GM12878 (cell line): ENCODE data around the gene TTLL6. TPM values are rescaled to one million over a fixed set of nuclear protein-coding genes. Genes with fewer than 3 reads are reported as not detected.

Experiments
- ATAC-seq: fragments of 200-7000 bp; cut with Tn5 transposase; 3 replicates; pipeline ENCODE4 v1.9.1; 2020; ENCODE audit warnings: mild to moderate bottlenecking, moderate library complexity
- BruUV-seq: library from RNA; stranded (reverse); fragments of 400-500 nt; replicated peaks from 2 replicates; lab custom pipeline; 2021; lab: Mats Ljungman, UMichigan
- CTCF ChIA-PET: fragments of 300-600 bp; sonication (Branson Sonifier 250); formaldehyde crosslinking; extraction: SDS; loops from one replicate; lab custom pipeline; 2021; ENCODE audit warnings: inconsistent platforms; lab: Yijun Ruan, JAX
- POLR2A ChIA-PET: fragments of 350-600 bp; formaldehyde crosslinking; extraction: SDS; loops from one replicate; lab custom pipeline; 2021; ENCODE audit warnings: inconsistent platforms; lab: Charles Lee
- RAD21 ChIA-PET: fragments of 300-600 bp; sonication (Branson Sonifier 250); formaldehyde crosslinking; loops from one replicate; lab custom pipeline; 2023; ENCODE audit warnings: antibody characterized with exemption; ENCODE audit not compliant: unreplicated experiment; lab: Charles Lee
- SMC1A ChIA-PET: fragments of 300-600 bp; sonication (Branson Sonifier 250); formaldehyde crosslinking; loops from one replicate; lab custom pipeline; 2023; ENCODE audit not compliant: unreplicated experiment, uncharacterized antibody; lab: Charles Lee
- DNase-seq: peaks from one replicate; pipeline ENCODE4 v3.0.0-alpha.2; 2011; ENCODE audit warnings: low read depth, low spot score
- FAIRE-seq: peaks from 3 replicates; lab custom pipeline; 2011; peaks lifted over from hg19 to GRCh38; lab: Jason Lieb, UNC
- H2AFZ ChIP-seq: 2 replicates; pipeline ENCODE4 v1.6.0; 2011; ENCODE audit warnings: low read depth, low read length, control low read depth; ENCODE audit not compliant: control insufficient read depth
- H3K27ac ChIP-seq: 2 replicates; pipeline ENCODE4 v1.5.1; 2011; ENCODE audit warnings: control low read depth; ENCODE audit not compliant: control insufficient read depth, insufficient read depth
- H3K27me3 ChIP-seq, 2 experiments: replicated peaks in 1 of 2; 2 replicates each; pipeline versions ENCODE4 v1.6.0 to v1.6.1; 2011; ENCODE audit warnings: low read length in 1 of 2; ENCODE audit not compliant: control insufficient read depth in 2 of 2, insufficient read depth in 2 of 2
- H3K36me3 ChIP-seq, 2 experiments: 2 replicates each; pipeline ENCODE4 v1.5.1; 2011; ENCODE audit warnings: low read length in 1 of 2; ENCODE audit not compliant: control insufficient read depth in 2 of 2, insufficient read depth in 2 of 2
- H3K4me1 ChIP-seq: 2 replicates; pipeline ENCODE4 v1.6.1; 2011; ENCODE audit warnings: mild to moderate bottlenecking, low read length, moderate library complexity, mixed read lengths; ENCODE audit not compliant: control insufficient read depth, insufficient read depth
- H3K4me2 ChIP-seq: 2 replicates; pipeline ENCODE4 v1.6.0; 2011; ENCODE audit warnings: control low read depth; ENCODE audit not compliant: control insufficient read depth, insufficient read depth
- H3K4me3 ChIP-seq: fragments of 200-600 bp; sonication (generic); 2 replicates; pipeline ENCODE4 v1.5.1; 2016
- H3K79me2 ChIP-seq: 2 replicates; pipeline ENCODE4 v1.6.0; 2011; ENCODE audit warnings: low read length; ENCODE audit not compliant: control insufficient read depth, insufficient read depth
- H3K9ac ChIP-seq: 2 replicates; pipeline ENCODE4 v1.8.0; 2011; ENCODE audit warnings: low read length, control low read depth, mixed read lengths; ENCODE audit not compliant: control insufficient read depth, insufficient read depth
- H3K9me3 ChIP-seq: replicated peaks from 3 replicates; pipeline ENCODE4 v1.5.1; 2011; ENCODE audit warnings: mild to moderate bottlenecking, low read length; ENCODE audit not compliant: control insufficient read depth, insufficient read depth
- H4K20me1 ChIP-seq: 2 replicates; pipeline ENCODE4 v1.6.0; 2011; ENCODE audit not compliant: control insufficient read depth, insufficient read depth
- BRCA1 ChIP-seq: IDR thresholded peaks from 2 replicates; pipeline ENCODE4 v1.6.1; 2011; ENCODE audit warnings: low read depth, low read length, improper control_type of control experiment
- CHD4 ChIP-seq: fragments of 200-600 bp; sonication (generic); IDR thresholded peaks from 2 replicates; pipeline ENCODE4 v1.6.1; 2016; ENCODE audit warnings: mild to moderate bottlenecking
- KAT2A ChIP-seq: conservative IDR thresholded peaks from 2 replicates; pipeline ENCODE4 v1.6.1; 2011; ENCODE audit warnings: low read depth, low read length; ENCODE audit not compliant: control insufficient read depth
- NFYB ChIP-seq: IDR thresholded peaks from 2 replicates; pipeline ENCODE4 v1.6.1; 2011; ENCODE audit warnings: low read depth, mild to moderate bottlenecking, low read length, improper control_type of control experiment, moderate library complexity; ENCODE audit not compliant: insufficient read depth
- NR2C2 ChIP-seq: IDR thresholded peaks from 2 replicates; pipeline ENCODE4 v1.6.1; 2011; ENCODE audit warnings: borderline replicate concordance, low read depth; ENCODE audit not compliant: control insufficient read depth, insufficient read length
- SMC3 ChIP-seq: IDR thresholded peaks from 2 replicates; pipeline ENCODE4 v1.6.1; 2011; ENCODE audit warnings: low read length, improper control_type of control experiment, borderline replicate concordance
- SP1 ChIP-seq: IDR thresholded peaks from one replicate; pipeline ENCODE4 v1.6.1; 2011; ENCODE audit warnings: low read depth, low read length
- STAT3 ChIP-seq: IDR thresholded peaks from 2 replicates; pipeline ENCODE4 v1.6.1; 2011; ENCODE audit warnings: low read depth, low read length, improper control_type of control experiment
- SUPT20H ChIP-seq: IDR thresholded peaks from 2 replicates; pipeline ENCODE4 v1.6.1; 2011; ENCODE audit warnings: low read depth, mild to moderate bottlenecking, low read length, moderate library complexity, borderline replicate concordance; ENCODE audit not compliant: control insufficient read depth
- WRNIP1 ChIP-seq: IDR thresholded peaks from 2 replicates; pipeline ENCODE4 v1.6.1; 2011; ENCODE audit warnings: low read depth, low read length, improper control_type of control experiment, borderline replicate concordance
- ZSCAN29 ChIP-seq: fragments of 450-650 bp; IDR thresholded peaks from 2 replicates; pipeline ENCODE4 v1.6.1; 2017; ENCODE audit warnings: mild to moderate bottlenecking, moderate library complexity
- whole genome bisulfite sequencing: methylation state at CpG from one replicate; pipeline ENCODE4 v1.1.6; 2016; ENCODE audit warnings: low lambda C conversion rate; ENCODE audit not compliant: insufficient replicate concordance, insufficient coverage; ENCODE audit errors: missing lambda C conversion rate; 5-methylcytosine and 5-hydroxymethylcytosine counted together
- in situ Hi-C: fragments of 300-500 bp; cut with MboI; formaldehyde crosslinking; loops from 9 replicates; pipeline ENCODE4 v1.14.3; 2018; ENCODE audit warnings: mixed read lengths
- intact Hi-C: fragments of 100-400 bp; cut with micrococcal nuclease; formaldehyde crosslinking; loops from one replicate; pipeline ENCODE4 v1.14.2; 2022; ENCODE audit not compliant: unreplicated experiment
- polyA plus RNA-seq, 11 experiments: library from polyadenylated mRNA; depleted of rRNA in 4 of 11; unstranded in 6 of 11; stranded (reverse) in 5 of 11; fragments of >200 nt; fragmentation: Nextera tagmentation in 4 of 11; fragmentation: Illumina TruSeq in 1 of 11; extraction: Ambion mirVana in 4 of 11; extraction: Trizol in 1 of 11; gene quantifications; 1 replicate in 1 of 11; 2 replicates in 10 of 11; pipeline versions ENCODE4 v1.2.1 to v1.2.3, GENCODE V29; 2011 to 2016; ENCODE audit warnings: inconsistent platforms in 2 of 11, missing spikeins in 2 of 11, low read depth in 1 of 11
- total RNA-seq, 4 experiments: library from RNA; depleted of rRNA in 3 of 4; stranded (reverse); fragments of >200 nt in 3 of 4; fragmentation: Illumina TruSeq in 1 of 4; extraction: Trizol in 1 of 4; gene quantifications; 2 replicates each; pipeline versions ENCODE4 v1.2.1 to v1.2.3, GENCODE V29; 2013 to 2021
- TF ChIP-seq, protein P1 (sequence below): fragments of 450-650 bp; IDR thresholded peaks from 2 replicates; pipeline ENCODE4 v1.6.1; 2017; ENCODE audit warnings: low read depth, mild to moderate bottlenecking, moderate library complexity
- TF ChIP-seq, protein P2 (sequence below): fragments of 450-650 bp; IDR thresholded peaks from 2 replicates; pipeline ENCODE4 v1.6.1; 2017; ENCODE audit warnings: borderline replicate concordance
- TF ChIP-seq, protein P3 (sequence below): fragments of 450-650 bp; IDR thresholded peaks from 2 replicates; pipeline ENCODE4 v1.6.1; 2017; ENCODE audit warnings: mild to moderate bottlenecking
- TF ChIP-seq, protein P4 (sequence below): fragments of 450-650 bp; IDR thresholded peaks from 2 replicates; pipeline ENCODE4 v1.6.1; 2016; ENCODE audit warnings: mild to moderate bottlenecking

The TTLL6 gene
- total and polyA plus RNA-seq, 10 of the 15 experiments (the other 5 are each of a cell fraction or from before 2014, with no cell fraction given), result 0.06 to 0.36 (median 0.13) TPM; not detected in 4

GRCh38 chr17:48722201-48722907 lies 94.7 kb downstream of the TTLL6 start, which contains the start of gene PRAC1 (continued):
- TF ChIP-seq, protein P1, sequence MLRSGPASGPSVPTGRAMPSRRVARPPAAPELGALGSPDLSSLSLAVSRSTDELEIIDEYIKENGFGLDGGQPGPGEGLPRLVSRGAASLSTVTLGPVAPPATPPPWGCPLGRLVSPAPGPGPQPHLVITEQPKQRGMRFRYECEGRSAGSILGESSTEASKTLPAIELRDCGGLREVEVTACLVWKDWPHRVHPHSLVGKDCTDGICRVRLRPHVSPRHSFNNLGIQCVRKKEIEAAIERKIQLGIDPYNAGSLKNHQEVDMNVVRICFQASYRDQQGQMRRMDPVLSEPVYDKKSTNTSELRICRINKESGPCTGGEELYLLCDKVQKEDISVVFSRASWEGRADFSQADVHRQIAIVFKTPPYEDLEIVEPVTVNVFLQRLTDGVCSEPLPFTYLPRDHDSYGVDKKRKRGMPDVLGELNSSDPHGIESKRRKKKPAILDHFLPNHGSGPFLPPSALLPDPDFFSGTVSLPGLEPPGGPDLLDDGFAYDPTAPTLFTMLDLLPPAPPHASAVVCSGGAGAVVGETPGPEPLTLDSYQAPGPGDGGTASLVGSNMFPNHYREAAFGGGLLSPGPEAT, result no peak
- TF ChIP-seq SP1, result no peak
- TF ChIP-seq, all 136 proteins: peak for 0

DNA sequence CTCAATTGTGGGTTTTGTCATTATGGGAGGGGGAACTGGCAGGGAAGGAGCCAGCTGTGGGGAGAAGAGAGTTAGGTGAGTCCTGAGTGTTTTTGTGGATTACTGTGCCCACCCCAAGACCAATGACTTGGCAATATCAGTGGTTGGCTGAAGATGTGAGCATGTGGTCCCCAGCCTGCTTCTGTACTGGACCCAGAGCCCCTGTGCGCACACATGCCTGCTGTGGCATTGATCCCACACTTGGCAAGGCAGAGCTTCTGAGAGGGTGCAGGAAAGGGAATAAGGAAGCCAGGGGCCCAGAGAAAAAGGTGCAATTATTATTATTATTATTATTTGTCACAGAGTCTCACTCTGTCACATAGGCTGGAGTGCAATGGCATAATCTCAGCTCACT lies 96.0 kb downstream of the TTLL6 start:
- intact Hi-C loops, result loop anchor here (5.0 kb wide), 1 partner anchor 71 kb away; no protein-coding TSS in a partner anchor
- in situ Hi-C loops, result no loop called here
- Histone ChIP-seq H2AFZ (no peak overlapping the region), H3K9me3 (no peaks in the 10 kb centered on the region; the same call in 2 of the 3 replicates), H3K4me1 (no peaks in the 10 kb centered on the region; the same call in 1 of the 2 replicates), H3K27me3 (peaks cover 29 to 56% of the 10 kb centered on the region in 2 experiments), H3K9ac (no peak overlapping the region), H3K4me2 (no peak overlapping the region), H3K36me3 (no peaks in the 10 kb centered on the region), H3K27ac (no peak overlapping the region), H3K4me3 (no peak overlapping the region), H4K20me1 (no peaks in the 10 kb centered on the region), H3K79me2 (no peaks in the 10 kb centered on the region)
- ChIA-PET RAD21 (interaction anchor here (1.1 kb wide), 1 partner anchor 157 kb away, joined by 4 read pairs; no protein-coding TSS in a partner anchor), CTCF (interaction anchor here (7.5 kb wide), 1 partner anchor 41 kb away, joined by 56 read pairs; no protein-coding TSS in a partner anchor), POLR2A (interaction anchor here (0.5 kb wide), 1 partner anchor 11 kb away, joined by 3 read pairs; no protein-coding TSS in a partner anchor), SMC1A (interaction anchor here (0.8 to 0.9 kb wide), 2 partner anchors 158 to 165 kb away, joined by 3 read pairs; no protein-coding TSS in a partner anchor)
- DNase-seq (no peak), FAIRE-seq (no peak), ATAC-seq (no peak)
- WGBS, result 100% methylated on average over 1 of the region's 1 CpG
- no TSS peak for BruUV-seq
- no peak for TF ChIP-seq ZSCAN29
- no peak for TF ChIP-seq NFYB
- TF ChIP-seq WRNIP1, result no peak
- no peak for TF ChIP-seq SMC3
- TF ChIP-seq, protein P2, sequence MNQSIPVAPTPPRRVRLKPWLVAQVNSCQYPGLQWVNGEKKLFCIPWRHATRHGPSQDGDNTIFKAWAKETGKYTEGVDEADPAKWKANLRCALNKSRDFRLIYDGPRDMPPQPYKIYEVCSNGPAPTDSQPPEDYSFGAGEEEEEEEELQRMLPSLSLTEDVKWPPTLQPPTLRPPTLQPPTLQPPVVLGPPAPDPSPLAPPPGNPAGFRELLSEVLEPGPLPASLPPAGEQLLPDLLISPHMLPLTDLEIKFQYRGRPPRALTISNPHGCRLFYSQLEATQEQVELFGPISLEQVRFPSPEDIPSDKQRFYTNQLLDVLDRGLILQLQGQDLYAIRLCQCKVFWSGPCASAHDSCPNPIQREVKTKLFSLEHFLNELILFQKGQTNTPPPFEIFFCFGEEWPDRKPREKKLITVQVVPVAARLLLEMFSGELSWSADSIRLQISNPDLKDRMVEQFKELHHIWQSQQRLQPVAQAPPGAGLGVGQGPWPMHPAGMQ, result no peak
- no peak for TF ChIP-seq SUPT20H
- TF ChIP-seq, protein P3, sequence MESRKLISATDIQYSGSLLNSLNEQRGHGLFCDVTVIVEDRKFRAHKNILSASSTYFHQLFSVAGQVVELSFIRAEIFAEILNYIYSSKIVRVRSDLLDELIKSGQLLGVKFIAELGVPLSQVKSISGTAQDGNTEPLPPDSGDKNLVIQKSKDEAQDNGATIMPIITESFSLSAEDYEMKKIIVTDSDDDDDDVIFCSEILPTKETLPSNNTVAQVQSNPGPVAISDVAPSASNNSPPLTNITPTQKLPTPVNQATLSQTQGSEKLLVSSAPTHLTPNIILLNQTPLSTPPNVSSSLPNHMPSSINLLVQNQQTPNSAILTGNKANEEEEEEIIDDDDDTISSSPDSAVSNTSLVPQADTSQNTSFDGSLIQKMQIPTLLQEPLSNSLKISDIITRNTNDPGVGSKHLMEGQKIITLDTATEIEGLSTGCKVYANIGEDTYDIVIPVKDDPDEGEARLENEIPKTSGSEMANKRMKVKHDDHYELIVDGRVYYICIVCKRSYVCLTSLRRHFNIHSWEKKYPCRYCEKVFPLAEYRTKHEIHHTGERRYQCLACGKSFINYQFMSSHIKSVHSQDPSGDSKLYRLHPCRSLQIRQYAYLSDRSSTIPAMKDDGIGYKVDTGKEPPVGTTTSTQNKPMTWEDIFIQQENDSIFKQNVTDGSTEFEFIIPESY, result no peak
- no peak for TF ChIP-seq BRCA1
- TF ChIP-seq KAT2A, result no peak
- TF ChIP-seq, protein P4, sequence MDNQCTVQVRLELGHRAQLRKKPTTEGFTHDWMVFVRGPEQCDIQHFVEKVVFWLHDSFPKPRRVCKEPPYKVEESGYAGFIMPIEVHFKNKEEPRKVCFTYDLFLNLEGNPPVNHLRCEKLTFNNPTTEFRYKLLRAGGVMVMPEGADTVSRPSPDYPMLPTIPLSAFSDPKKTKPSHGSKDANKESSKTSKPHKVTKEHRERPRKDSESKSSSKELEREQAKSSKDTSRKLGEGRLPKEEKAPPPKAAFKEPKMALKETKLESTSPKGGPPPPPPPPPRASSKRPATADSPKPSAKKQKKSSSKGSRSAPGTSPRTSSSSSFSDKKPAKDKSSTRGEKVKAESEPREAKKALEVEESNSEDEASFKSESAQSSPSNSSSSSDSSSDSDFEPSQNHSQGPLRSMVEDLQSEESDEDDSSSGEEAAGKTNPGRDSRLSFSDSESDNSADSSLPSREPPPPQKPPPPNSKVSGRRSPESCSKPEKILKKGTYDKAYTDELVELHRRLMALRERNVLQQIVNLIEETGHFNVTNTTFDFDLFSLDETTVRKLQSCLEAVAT, result no peak
- TF ChIP-seq STAT3, result no peak
- TF ChIP-seq CHD4, result no peak
- TF ChIP-seq NR2C2, result no peak
